ENCODE data around the gene DGKI.

Gene DGKI

GRCh38 chr7:137825489-137825888 is 21.3 kb downstream of the DGKI start:
- Histone ChIP-seq H3K4me1 (ENCODE audit: control insufficient read depth in 5 of 5, insufficient read depth in 5 of 5, low read length in 5 of 5) (peaks cover 5 to 33% (median 26%) of the 10 kb centered on the region in 5 donors), H3K27ac (ENCODE audit: low read depth, low read length) (no peak overlapping the region), H3K36me3 (ENCODE audit: control insufficient read depth in 5 of 5, insufficient read depth in 5 of 5, low read length in 5 of 5) (no peaks in the 10 kb centered on the region), H3K4me3 (ENCODE audit: low read depth in 1 of 5, low read length in 5 of 5) (no peak overlapping the region), H3K9me3 (ENCODE audit: control insufficient read depth in 5 of 5, low read length in 5 of 5) (no peaks in the 10 kb centered on the region), H3K27me3 (ENCODE audit: control insufficient read depth in 5 of 5, insufficient read depth in 4 of 5, low read length in 5 of 5) (no peaks in the 10 kb centered on the region), H3K9ac (ENCODE audit: low read length in 5 of 5) (no peak overlapping the region)

GRCh38 chr7:137820677-137821420 is 25.9 kb downstream of the DGKI start:
- peak overlapping the region; percentile 78 for H3K27ac ChIP-seq (ENCODE audit: low read depth, low read length)
- H3K4me1 ChIP-seq (ENCODE audit: control insufficient read depth in 5 of 5, insufficient read depth in 5 of 5, low read length in 5 of 5) = peaks cover 3 to 27% (median 21%) of the 10 kb centered on the region in 5 donors
- peak overlapping the region in 2 of 5 donors; percentile 6 to 65 for H3K9ac ChIP-seq (ENCODE audit: low read length in 5 of 5)
- H3K9me3 ChIP-seq (ENCODE audit: control insufficient read depth in 5 of 5, low read length in 5 of 5) = no peaks in the 10 kb centered on the region
- H3K27me3 ChIP-seq (ENCODE audit: control insufficient read depth in 5 of 5, insufficient read depth in 4 of 5, low read length in 5 of 5) = no peaks in the 10 kb centered on the region
- H3K4me3 ChIP-seq (ENCODE audit: low read depth in 1 of 5, low read length in 5 of 5) = peak overlapping the region in 3 of 5 donors; percentile 25 to 54 (median 29)
- no peaks in the 10 kb centered on the region for H3K36me3 ChIP-seq (ENCODE audit: control insufficient read depth in 5 of 5, insufficient read depth in 5 of 5, low read length in 5 of 5)

GRCh38 chr7:137820156-137820555 is 26.6 kb downstream of the DGKI start:
- no peak overlapping the region for H3K9ac ChIP-seq (ENCODE audit: low read length in 5 of 5)

GRCh38 chr7:137818036-137818435 is 28.7 kb downstream of the DGKI start:
- Histone ChIP-seq H3K9ac (ENCODE audit: low read length in 5 of 5) (no peak overlapping the region), H3K36me3 (ENCODE audit: control insufficient read depth in 5 of 5, insufficient read depth in 5 of 5, low read length in 5 of 5) (no peaks in the 10 kb centered on the region), H3K4me1 (ENCODE audit: control insufficient read depth in 5 of 5, insufficient read depth in 5 of 5, low read length in 5 of 5) (peaks cover 3 to 27% (median 21%) of the 10 kb centered on the region in 5 donors), H3K9me3 (ENCODE audit: control insufficient read depth in 5 of 5, low read length in 5 of 5) (no peaks in the 10 kb centered on the region), H3K27ac (ENCODE audit: low read depth, low read length) (peak overlapping the region; percentile 17), H3K4me3 (ENCODE audit: low read depth in 1 of 5, low read length in 5 of 5) (no peak overlapping the region), H3K27me3 (ENCODE audit: control insufficient read depth in 5 of 5, insufficient read depth in 4 of 5, low read length in 5 of 5) (no peaks in the 10 kb centered on the region)

More at GRCh38 chr7:137820156-137820555, 26.6 kb downstream of the DGKI start:
- H3K4me3 ChIP-seq (ENCODE audit: low read depth in 1 of 5, low read length in 5 of 5) = peak overlapping the region in 1 of 5 donors; percentile 4
- H3K27me3 ChIP-seq (ENCODE audit: control insufficient read depth in 5 of 5, insufficient read depth in 4 of 5, low read length in 5 of 5) = no peaks in the 10 kb centered on the region
- no peaks in the 10 kb centered on the region for H3K9me3 ChIP-seq (ENCODE audit: control insufficient read depth in 5 of 5, low read length in 5 of 5)
- H3K36me3 ChIP-seq (ENCODE audit: control insufficient read depth in 5 of 5, insufficient read depth in 5 of 5, low read length in 5 of 5) = no peaks in the 10 kb centered on the region
- H3K27ac ChIP-seq (ENCODE audit: low read depth, low read length) = peak overlapping the region; percentile 78
- peaks cover 3 to 27% (median 21%) of the 10 kb centered on the region in 5 donors for H3K4me1 ChIP-seq (ENCODE audit: control insufficient read depth in 5 of 5, insufficient read depth in 5 of 5, low read length in 5 of 5)

- H3K36me3 ChIP-seq (ENCODE audit: control insufficient read depth in 5 of 5, insufficient read depth in 5 of 5, low read length in 5 of 5) = no peaks in the 10 kb centered on the region
These were observed 30.0 kb downstream of the DGKI start for GRCh38 chr7:137816696-137817320.

GRCh38 chr7:137813541-137813940 is 33.2 kb downstream of the DGKI start:
- Histone ChIP-seq H3K4me1 (ENCODE audit: control insufficient read depth in 5 of 5, insufficient read depth in 5 of 5, low read length in 5 of 5) (peaks cover 0 to 12% (median 8%) of the 10 kb centered on the region in 5 donors), H3K36me3 (ENCODE audit: control insufficient read depth in 5 of 5, insufficient read depth in 5 of 5, low read length in 5 of 5) (no peaks in the 10 kb centered on the region), H3K27ac (ENCODE audit: low read depth, low read length) (no peak overlapping the region), H3K9me3 (ENCODE audit: control insufficient read depth in 5 of 5, low read length in 5 of 5) (no peaks in the 10 kb centered on the region), H3K4me3 (ENCODE audit: low read depth in 1 of 5, low read length in 5 of 5) (no peak overlapping the region), H3K27me3 (ENCODE audit: control insufficient read depth in 5 of 5, insufficient read depth in 4 of 5, low read length in 5 of 5) (no peaks in the 10 kb centered on the region), H3K9ac (ENCODE audit: low read length in 5 of 5) (no peak overlapping the region)

More at GRCh38 chr7:137816696-137817320, 30.0 kb downstream of the DGKI start:
- Histone ChIP-seq H3K9ac (ENCODE audit: low read length in 5 of 5) (no peak overlapping the region), H3K27me3 (ENCODE audit: control insufficient read depth in 5 of 5, insufficient read depth in 4 of 5, low read length in 5 of 5) (no peaks in the 10 kb centered on the region), H3K27ac (ENCODE audit: low read depth, low read length) (peak overlapping the region; percentile 17), H3K4me3 (ENCODE audit: low read depth in 1 of 5, low read length in 5 of 5) (no peak overlapping the region), H3K4me1 (ENCODE audit: control insufficient read depth in 5 of 5, insufficient read depth in 5 of 5, low read length in 5 of 5) (peaks cover 3 to 27% (median 21%) of the 10 kb centered on the region in 5 donors), H3K9me3 (ENCODE audit: control insufficient read depth in 5 of 5, low read length in 5 of 5) (no peaks in the 10 kb centered on the region)

- Histone ChIP-seq H3K36me3 (ENCODE audit: control insufficient read depth in 5 of 5, insufficient read depth in 5 of 5, low read length in 5 of 5) (no peaks in the 10 kb centered on the region), H3K9ac (ENCODE audit: low read length in 5 of 5) (no peak overlapping the region), H3K4me3 (ENCODE audit: low read depth in 1 of 5, low read length in 5 of 5) (no peak overlapping the region), H3K9me3 (ENCODE audit: control insufficient read depth in 5 of 5, low read length in 5 of 5) (no peaks in the 10 kb centered on the region), H3K27me3 (ENCODE audit: control insufficient read depth in 5 of 5, insufficient read depth in 4 of 5, low read length in 5 of 5) (no peaks in the 10 kb centered on the region), H3K27ac (ENCODE audit: low read depth, low read length) (no peak overlapping the region), H3K4me1 (ENCODE audit: control insufficient read depth in 5 of 5, insufficient read depth in 5 of 5, low read length in 5 of 5) (no peaks in the 10 kb centered on the region)
These were observed 36.5 kb downstream of the DGKI start for GRCh38 chr7:137810248-137810647.

- H3K27ac ChIP-seq (ENCODE audit: low read depth, low read length) = no peak overlapping the region
- no peaks in the 10 kb centered on the region for H3K9me3 ChIP-seq (ENCODE audit: control insufficient read depth in 5 of 5, low read length in 5 of 5)
- H3K27me3 ChIP-seq (ENCODE audit: control insufficient read depth in 5 of 5, insufficient read depth in 4 of 5, low read length in 5 of 5) = no peaks in the 10 kb centered on the region
- no peak overlapping the region for H3K9ac ChIP-seq (ENCODE audit: low read length in 5 of 5)
- no peaks in the 10 kb centered on the region for H3K36me3 ChIP-seq (ENCODE audit: control insufficient read depth in 5 of 5, insufficient read depth in 5 of 5, low read length in 5 of 5)
- H3K4me3 ChIP-seq (ENCODE audit: low read depth in 1 of 5, low read length in 5 of 5) = no peak overlapping the region
- no peaks in the 10 kb centered on the region for H3K4me1 ChIP-seq (ENCODE audit: control insufficient read depth in 5 of 5, insufficient read depth in 5 of 5, low read length in 5 of 5)
These were observed 41.9 kb downstream of the DGKI start for GRCh38 chr7:137804836-137805235.

GRCh38 chr7:137801491-137801890 is 45.3 kb downstream of the DGKI start:
- Histone ChIP-seq H3K4me1 (ENCODE audit: control insufficient read depth in 5 of 5, insufficient read depth in 5 of 5, low read length in 5 of 5) (no peaks in the 10 kb centered on the region), H3K27me3 (ENCODE audit: control insufficient read depth in 5 of 5, insufficient read depth in 4 of 5, low read length in 5 of 5) (no peaks in the 10 kb centered on the region), H3K4me3 (ENCODE audit: low read depth in 1 of 5, low read length in 5 of 5) (no peak overlapping the region), H3K9me3 (ENCODE audit: control insufficient read depth in 5 of 5, low read length in 5 of 5) (no peaks in the 10 kb centered on the region), H3K27ac (ENCODE audit: low read depth, low read length) (no peak overlapping the region), H3K9ac (ENCODE audit: low read length in 5 of 5) (no peak overlapping the region), H3K36me3 (ENCODE audit: control insufficient read depth in 5 of 5, insufficient read depth in 5 of 5, low read length in 5 of 5) (no peaks in the 10 kb centered on the region)

GRCh38 chr7:137801003-137801402 is 45.8 kb downstream of the DGKI start:
- H3K27ac ChIP-seq (ENCODE audit: low read depth, low read length) = no peak overlapping the region
- no peaks in the 10 kb centered on the region for H3K36me3 ChIP-seq (ENCODE audit: control insufficient read depth in 5 of 5, insufficient read depth in 5 of 5, low read length in 5 of 5)
- H3K4me3 ChIP-seq (ENCODE audit: low read depth in 1 of 5, low read length in 5 of 5) = no peak overlapping the region
- H3K4me1 ChIP-seq (ENCODE audit: control insufficient read depth in 5 of 5, insufficient read depth in 5 of 5, low read length in 5 of 5) = no peaks in the 10 kb centered on the region
- H3K9ac ChIP-seq (ENCODE audit: low read length in 5 of 5) = no peak overlapping the region
- H3K9me3 ChIP-seq (ENCODE audit: control insufficient read depth in 5 of 5, low read length in 5 of 5) = no peaks in the 10 kb centered on the region
- no peaks in the 10 kb centered on the region for H3K27me3 ChIP-seq (ENCODE audit: control insufficient read depth in 5 of 5, insufficient read depth in 4 of 5, low read length in 5 of 5)

Measured in subcutaneous abdominal adipose tissue (tissue), 5 donors.